CD4-positive, alpha-beta T cell (primary cell): ENCODE results near the gene RERE. TPM values are rescaled to one million over a fixed set of nuclear protein-coding genes. Genes with fewer than 3 reads are reported as not detected.
"Not testable (repeated sequence)": the region's sequence is repeated elsewhere in the genome, so short reads cannot be mapped to it uniquely, and the experiment has no call there.

Experiments
- ATAC-seq: fragments of 200-7000 bp; cut with Tn5 transposase; one replicate; pipeline ENCODE4 v1.10.0; 2022; ENCODE audit warnings: mild to moderate bottlenecking; ENCODE audit not compliant: poor library complexity
- CTCF ChIA-PET: fragments of 350-600 bp; sonication (Branson Sonifier 250); formaldehyde crosslinking; loops from one replicate; lab custom pipeline; 2021; ENCODE audit warnings: antibody characterized with exemption, inconsistent platforms; lab: Charles Lee
- POLR2A ChIA-PET: fragments of 350-600 bp; sonication (Branson Sonifier 250); formaldehyde crosslinking; loops from one replicate; lab custom pipeline; 2021; ENCODE audit warnings: antibody characterized with exemption, inconsistent platforms; lab: Charles Lee
- DNase-seq, 14 experiments: peaks; one replicate each; pipeline ENCODE4 v3.0.0-alpha.2; 2013 to 2020; ENCODE audit warnings: mixed read lengths in 2 of 14
- H3K27ac ChIP-seq, 2 donors: one replicate each; pipeline versions ENCODE4 v1.5.1 to v1.7.0; 2013; ENCODE audit warnings: low read length in 2 of 2, low read depth in 1 of 2, mild to moderate bottlenecking in 1 of 2
- H3K27me3 ChIP-seq, 2 experiments: 1 replicate in 1 of 2; 2 replicates in 1 of 2; pipeline versions ENCODE4 v1.6.1 to v1.7.0; 2013; ENCODE audit warnings: low read length in 2 of 2, control low read depth in 1 of 2, mild to moderate bottlenecking in 1 of 2, moderate library complexity in 1 of 2; ENCODE audit not compliant: insufficient read depth in 2 of 2, control insufficient read depth in 1 of 2
- H3K36me3 ChIP-seq: one replicate; pipeline ENCODE4 v1.6.1; 2013; ENCODE audit warnings: low read length, control low read depth; ENCODE audit not compliant: insufficient read depth
- H3K4me1 ChIP-seq: one replicate; pipeline ENCODE4 v1.6.1; 2013; ENCODE audit warnings: low read length, control low read depth; ENCODE audit not compliant: insufficient read depth
- H3K4me3 ChIP-seq: one replicate; pipeline ENCODE4 v1.5.1; 2013; ENCODE audit warnings: mild to moderate bottlenecking, low read length, moderate library complexity
- H3K9me3 ChIP-seq, 2 experiments: 1 replicate in 1 of 2; 2 replicates in 1 of 2; pipeline versions ENCODE4 v1.6.1 to v1.7.0; 2013; ENCODE audit warnings: low read length in 2 of 2, mild to moderate bottlenecking in 2 of 2, control low read depth in 1 of 2, moderate library complexity in 1 of 2; ENCODE audit not compliant: control insufficient read depth in 1 of 2, insufficient read depth in 1 of 2
- H3K27ac Mint-ChIP-seq: one replicate; pipeline ENCODE4 v1.8.0; 2020; ENCODE audit warnings: mixed read lengths
- H3K27me3 Mint-ChIP-seq: one replicate; pipeline ENCODE4 v1.8.0; 2021; ENCODE audit warnings: mixed read lengths
- H3K36me3 Mint-ChIP-seq: one replicate; pipeline ENCODE4 v1.8.0; 2021; ENCODE audit warnings: low read depth, mixed read lengths
- H3K4me1 Mint-ChIP-seq: one replicate; pipeline ENCODE4 v1.8.0; 2021; ENCODE audit warnings: low read depth, mixed read lengths
- H3K4me3 Mint-ChIP-seq: one replicate; pipeline ENCODE4 v1.8.0; 2020; ENCODE audit warnings: mild to moderate bottlenecking, mixed read lengths
- H3K9me3 Mint-ChIP-seq: one replicate; pipeline ENCODE4 v1.8.0; 2020; ENCODE audit warnings: mixed read lengths
- CTCF ChIP-seq: fragments of 200-600 bp; IDR thresholded peaks from one replicate; pipeline ENCODE4 v1.8.0; 2022; ENCODE audit warnings: antibody characterized with exemption, mild to moderate bottlenecking
- intact Hi-C, 2 experiments: fragments of 100-400 bp; cut with DNase I in 1 of 2; cut with micrococcal nuclease in 1 of 2; formaldehyde crosslinking; loops; one replicate each; pipeline versions ENCODE4 v1.15.1 to v1.9.0; 2023 to 2025; cut with DNase I, micrococcal nuclease
- total RNA-seq, 174 experiments: library from RNA in 2 of 174; stranded (reverse) in 2 of 174; gene quantifications; one replicate each; pipeline ENCODE4 v1.2.3 and lab custom pipeline; 2021 to 2026

Gene RERE
- total RNA-seq, 2 experiments from 2014 or later: 78.4 to 84.0 TPM

GRCh38 chr1:8731162-8731561 is 86.3 kb downstream of the RERE start:
- DNase-seq (no peak), ATAC-seq (no peak)
- no peak for TF ChIP-seq CTCF
- no peak overlapping the region for H3K4me3 Mint-ChIP-seq
- Histone ChIP-seq H3K27ac (no peak overlapping the region), H3K4me3 (no peak overlapping the region), H3K4me1 (no peaks in the 10 kb centered on the region), H3K9me3 (peaks cover 0 to 9% of the 10 kb centered on the region in 2 experiments), H3K36me3 (no peaks in the 10 kb centered on the region), H3K27me3 (no peaks in the 10 kb centered on the region)
- no peaks in the 10 kb centered on the region for H3K27me3 Mint-ChIP-seq
- intact Hi-C loops: no loop called here
- peaks cover 5% of the 10 kb centered on the region for H3K4me1 Mint-ChIP-seq
- H3K36me3 Mint-ChIP-seq: peaks cover 24% of the 10 kb centered on the region
- ChIA-PET CTCF (no interaction called here), POLR2A (no interaction called here)
- peaks cover 6% of the 10 kb centered on the region for H3K9me3 Mint-ChIP-seq
- H3K27ac Mint-ChIP-seq: no peak overlapping the region

GRCh38 chr1:8728464-8728863 is 89.0 kb downstream of the RERE start:
- no peak for DNase-seq
- Histone ChIP-seq H3K9me3 (peaks cover 0 to 9% of the 10 kb centered on the region in 2 experiments), H3K4me3 (no peak overlapping the region), H3K4me1 (no peaks in the 10 kb centered on the region), H3K27ac (no peak overlapping the region), H3K27me3 (no peaks in the 10 kb centered on the region), H3K36me3 (no peaks in the 10 kb centered on the region)
- Mint-ChIP-seq H3K9me3 (peaks cover 6% of the 10 kb centered on the region), H3K4me1 (peaks cover 12% of the 10 kb centered on the region), H3K4me3 (no peak overlapping the region), H3K36me3 (peaks cover 16% of the 10 kb centered on the region), H3K27ac (no peak overlapping the region), H3K27me3 (no peaks in the 10 kb centered on the region)
- POLR2A ChIA-PET: no interaction called here
- CTCF ChIA-PET: interaction anchor here (0.6 to 3.2 kb wide), 2 partner anchors 28 to 166 kb away, joined by 3 to 35 read pairs; no protein-coding TSS in a partner anchor
- ATAC-seq: no peak
- intact Hi-C loops: loop anchor here in 1 of 2 experiments (5.0 to 10.0 kb wide), 3 partner anchors 119 to 714 kb away; no protein-coding TSS in a partner anchor
- TF ChIP-seq CTCF: no peak

- no peaks in the 10 kb centered on the region for H3K27me3 Mint-ChIP-seq
- no peaks in the 10 kb centered on the region for H3K27me3 ChIP-seq
- H3K4me3 Mint-ChIP-seq: no peak overlapping the region
- no peaks in the 10 kb centered on the region for H3K36me3 ChIP-seq
- H3K36me3 Mint-ChIP-seq: peaks cover 16% of the 10 kb centered on the region
- H3K27ac Mint-ChIP-seq: no peak overlapping the region
- H3K4me3 ChIP-seq: no peak overlapping the region
- intact Hi-C loops: loop anchor here in 1 of 2 experiments (5.0 to 10.0 kb wide), 3 partner anchors 119 to 713 kb away; no protein-coding TSS in a partner anchor
- TF ChIP-seq CTCF: no peak
- no peak overlapping the region for H3K27ac ChIP-seq
- ChIA-PET CTCF (interaction anchor here (0.8 to 3.2 kb wide), 5 partner anchors 9 to 169 kb away, joined by 4 to 35 read pairs (median 5); no protein-coding TSS in a partner anchor), POLR2A (no interaction called here)
- peaks cover 19% of the 10 kb centered on the region for H3K4me1 Mint-ChIP-seq
- peaks cover 0 to 7% of the 10 kb centered on the region in 2 experiments for H3K9me3 ChIP-seq
- H3K9me3 Mint-ChIP-seq: peaks cover 6% of the 10 kb centered on the region
- DNase-seq: no peak
- no peaks in the 10 kb centered on the region for H3K4me1 ChIP-seq
- ATAC-seq: no peak
Observed at GRCh38 chr1:8727809-8728213, 89.6 kb downstream of the RERE start.

- H3K4me1 ChIP-seq, H3K4me3 ChIP-seq, H3K4me3 Mint-ChIP-seq, H3K27me3 ChIP-seq, POLR2A ChIA-PET, H3K36me3 ChIP-seq, DNase-seq, H3K9me3 Mint-ChIP-seq, H3K27ac Mint-ChIP-seq, ATAC-seq, H3K27ac ChIP-seq, H3K27me3 Mint-ChIP-seq, H3K9me3 ChIP-seq: not testable (repeated sequence)
- peaks cover 15% of the 10 kb centered on the region for H3K36me3 Mint-ChIP-seq
- peaks cover 21% of the 10 kb centered on the region for H3K4me1 Mint-ChIP-seq
- intact Hi-C loops: loop anchor here in 1 of 2 experiments (5.0 to 10.0 kb wide), 3 partner anchors 120 to 713 kb away; no protein-coding TSS in a partner anchor
- CTCF ChIA-PET: interaction anchor here (0.8 to 3.2 kb wide), 8 partner anchors 9 to 175 kb away, joined by 4 to 35 read pairs (median 4); no protein-coding TSS in a partner anchor
Observed at GRCh38 chr1:8727316-8727715, 90.1 kb downstream of the RERE start.

GRCh38 chr1:8726801-8727186 is 90.6 kb downstream of the RERE start:
- H3K9me3 ChIP-seq, H3K4me3 ChIP-seq, H3K4me1 ChIP-seq, H3K9me3 Mint-ChIP-seq, H3K4me3 Mint-ChIP-seq, H3K36me3 Mint-ChIP-seq, H3K27me3 ChIP-seq, DNase-seq, H3K27ac ChIP-seq, ATAC-seq, H3K36me3 ChIP-seq, H3K27me3 Mint-ChIP-seq, POLR2A ChIA-PET, H3K27ac Mint-ChIP-seq: not testable (repeated sequence)
- CTCF ChIA-PET: interaction anchor here (0.5 to 3.2 kb wide), 18 partner anchors 10 to 194 kb away, joined by 3 to 35 read pairs (median 4); no protein-coding TSS in a partner anchor
- H3K4me1 Mint-ChIP-seq: peaks cover 27% of the 10 kb centered on the region
- intact Hi-C loops: loop anchor here (1.0 to 10.0 kb wide), 4 partner anchors 121 to 712 kb away; no protein-coding TSS in a partner anchor
